ENCODE results near the gene DEDD. TPM values are rescaled to one million over a fixed set of nuclear protein-coding genes. Genes with fewer than 3 reads are reported as not detected.

The DEDD gene
- total RNA-seq, 1 donor from 2014 or later = 46.9 TPM

- no peaks in the 10 kb centered on the region for H3K36me3 Mint-ChIP-seq (ENCODE audit: insufficient read depth)
- no peak for DNase-seq (ENCODE audit: low spot score, unreplicated experiment)
- peak overlapping the region; percentile 98 for H3K27ac Mint-ChIP-seq
- no peaks in the 10 kb centered on the region for H3K27me3 Mint-ChIP-seq
- TF ChIP-seq, protein P1, sequence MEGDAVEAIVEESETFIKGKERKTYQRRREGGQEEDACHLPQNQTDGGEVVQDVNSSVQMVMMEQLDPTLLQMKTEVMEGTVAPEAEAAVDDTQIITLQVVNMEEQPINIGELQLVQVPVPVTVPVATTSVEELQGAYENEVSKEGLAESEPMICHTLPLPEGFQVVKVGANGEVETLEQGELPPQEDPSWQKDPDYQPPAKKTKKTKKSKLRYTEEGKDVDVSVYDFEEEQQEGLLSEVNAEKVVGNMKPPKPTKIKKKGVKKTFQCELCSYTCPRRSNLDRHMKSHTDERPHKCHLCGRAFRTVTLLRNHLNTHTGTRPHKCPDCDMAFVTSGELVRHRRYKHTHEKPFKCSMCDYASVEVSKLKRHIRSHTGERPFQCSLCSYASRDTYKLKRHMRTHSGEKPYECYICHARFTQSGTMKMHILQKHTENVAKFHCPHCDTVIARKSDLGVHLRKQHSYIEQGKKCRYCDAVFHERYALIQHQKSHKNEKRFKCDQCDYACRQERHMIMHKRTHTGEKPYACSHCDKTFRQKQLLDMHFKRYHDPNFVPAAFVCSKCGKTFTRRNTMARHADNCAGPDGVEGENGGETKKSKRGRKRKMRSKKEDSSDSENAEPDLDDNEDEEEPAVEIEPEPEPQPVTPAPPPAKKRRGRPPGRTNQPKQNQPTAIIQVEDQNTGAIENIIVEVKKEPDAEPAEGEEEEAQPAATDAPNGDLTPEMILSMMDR (IDR thresholded peaks at IDR 0.05; ENCODE audit: unreplicated experiment) = no peak
- peaks cover 31% of the 10 kb centered on the region for H3K4me1 Mint-ChIP-seq (ENCODE audit: low read depth)
- H3K4me3 Mint-ChIP-seq (ENCODE audit: low read depth) = no peak overlapping the region
- no peaks in the 10 kb centered on the region for H3K9me3 Mint-ChIP-seq (ENCODE audit: low read depth)
These were observed 50.0 kb downstream of the DEDD start for GRCh38 chr1:161082483-161082882.

GRCh38 chr1:161081519-161081918 is 50.9 kb downstream of the DEDD start:
- no peak for DNase-seq (ENCODE audit: low spot score, unreplicated experiment)
- H3K9me3 Mint-ChIP-seq (ENCODE audit: low read depth) = no peaks in the 10 kb centered on the region
- H3K36me3 Mint-ChIP-seq (ENCODE audit: insufficient read depth) = no peaks in the 10 kb centered on the region
- H3K4me3 Mint-ChIP-seq (ENCODE audit: low read depth) = no peak overlapping the region
- H3K27me3 Mint-ChIP-seq = no peaks in the 10 kb centered on the region
- H3K4me1 Mint-ChIP-seq (ENCODE audit: low read depth) = peaks cover 30% of the 10 kb centered on the region
- peak overlapping the region; percentile 14 for H3K27ac Mint-ChIP-seq
- TF ChIP-seq, protein P1 (IDR thresholded peaks at IDR 0.05; ENCODE audit: unreplicated experiment) = no peak

GRCh38 chr1:161080441-161081405 is 51.7 kb downstream of the DEDD start:
- TF ChIP-seq, protein P1 (IDR thresholded peaks at IDR 0.05; ENCODE audit: unreplicated experiment) = no peak
- no peak overlapping the region for H3K4me3 Mint-ChIP-seq (ENCODE audit: low read depth)
- peak overlapping the region; percentile 46 for H3K27ac Mint-ChIP-seq

GRCh38 chr1:161079436-161080110 is 52.9 kb downstream of the DEDD start:
- no peaks in the 10 kb centered on the region for H3K36me3 Mint-ChIP-seq (ENCODE audit: insufficient read depth)
- H3K9me3 Mint-ChIP-seq (ENCODE audit: low read depth) = no peaks in the 10 kb centered on the region
- no peak overlapping the region for H3K27ac Mint-ChIP-seq
- peaks cover 18% of the 10 kb centered on the region for H3K4me1 Mint-ChIP-seq (ENCODE audit: low read depth)
- H3K4me3 Mint-ChIP-seq (ENCODE audit: low read depth) = no peak overlapping the region
- no peak for DNase-seq (ENCODE audit: low spot score, unreplicated experiment)
- TF ChIP-seq, protein P1 (IDR thresholded peaks at IDR 0.05; ENCODE audit: unreplicated experiment) = no peak
- no peaks in the 10 kb centered on the region for H3K27me3 Mint-ChIP-seq

More at GRCh38 chr1:161080441-161081405, 51.7 kb downstream of the DEDD start:
- Mint-ChIP-seq H3K36me3 (ENCODE audit: insufficient read depth) (no peaks in the 10 kb centered on the region), H3K4me1 (ENCODE audit: low read depth) (peaks cover 24% of the 10 kb centered on the region), H3K27me3 (no peaks in the 10 kb centered on the region), H3K9me3 (ENCODE audit: low read depth) (no peaks in the 10 kb centered on the region)
- no peak for DNase-seq (ENCODE audit: low spot score, unreplicated experiment)

DNA sequence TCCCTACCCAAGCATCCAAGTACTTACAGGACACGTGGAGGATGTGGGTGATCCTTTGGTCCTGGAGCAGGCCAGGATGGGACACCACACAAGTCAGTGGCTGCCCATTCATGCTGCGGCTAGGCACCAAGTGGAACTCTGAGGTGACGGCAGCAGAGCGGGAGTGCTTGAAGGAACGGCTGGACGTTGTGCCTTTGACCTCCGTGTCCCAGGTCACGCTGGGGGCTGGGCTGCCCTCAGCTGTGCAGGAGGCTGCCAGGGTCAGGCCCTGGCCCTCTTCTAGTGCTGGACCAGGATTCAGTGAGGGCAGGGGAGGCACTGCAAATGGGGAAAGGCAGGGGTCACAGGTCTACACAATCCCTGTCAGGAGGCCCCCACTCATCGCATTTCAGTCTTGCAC is 55.0 kb downstream of the DEDD start:
- H3K4me3 Mint-ChIP-seq (ENCODE audit: low read depth) = no peak overlapping the region
- no peaks in the 10 kb centered on the region for H3K36me3 Mint-ChIP-seq (ENCODE audit: insufficient read depth)
- no peaks in the 10 kb centered on the region for H3K9me3 Mint-ChIP-seq (ENCODE audit: low read depth)
- H3K27me3 Mint-ChIP-seq = no peaks in the 10 kb centered on the region
- TF ChIP-seq, protein P1 (IDR thresholded peaks at IDR 0.05; ENCODE audit: unreplicated experiment) = no peak
- H3K27ac Mint-ChIP-seq = no peak overlapping the region
- no peak for DNase-seq (ENCODE audit: low spot score, unreplicated experiment)
- H3K4me1 Mint-ChIP-seq (ENCODE audit: low read depth) = peaks cover 3% of the 10 kb centered on the region
